GM13976 (cell line): ENCODE results near the gene KLF9.

Experiments used
- DNase-seq: peaks from one replicate; pipeline ENCODE4 v3.0.0; 2012; ENCODE audit warnings: low spot score
- CTCF ChIP-seq: IDR thresholded peaks from 2 replicates; pipeline ENCODE4 v1.5.1; 2012; ENCODE audit warnings: borderline replicate concordance, mild to moderate bottlenecking; ENCODE audit not compliant: insufficient read depth; ENCODE audit errors: extremely low read depth, missing control alignments, control extremely low read depth
- in situ Hi-C: fragments of 300-500 bp; cut with MboI; formaldehyde crosslinking; loops from one replicate; pipeline ENCODE4 v1.12.0; 2022; ENCODE audit warnings: low sequenced_read_pairs, mixed read lengths, inconsistent platforms; ENCODE audit not compliant: unreplicated experiment

The KLF9 gene

GRCh38 chr9:70352802-70353201, 61.7 kb downstream of the KLF9 start:
- in situ Hi-C loops, result loop anchor here (10.0 kb wide), 1 partner anchor 132 kb away; no protein-coding TSS in a partner anchor
- peak; percentile 47 for TF ChIP-seq CTCF
- no peak for DNase-seq

GRCh38 chr9:70352356-70352755, 62.1 kb downstream of the KLF9 start:
- no peak for DNase-seq
- in situ Hi-C loops, result loop anchor here (10.0 kb wide), 1 partner anchor 132 kb away; no protein-coding TSS in a partner anchor
- TF ChIP-seq CTCF, result no peak

DNA sequence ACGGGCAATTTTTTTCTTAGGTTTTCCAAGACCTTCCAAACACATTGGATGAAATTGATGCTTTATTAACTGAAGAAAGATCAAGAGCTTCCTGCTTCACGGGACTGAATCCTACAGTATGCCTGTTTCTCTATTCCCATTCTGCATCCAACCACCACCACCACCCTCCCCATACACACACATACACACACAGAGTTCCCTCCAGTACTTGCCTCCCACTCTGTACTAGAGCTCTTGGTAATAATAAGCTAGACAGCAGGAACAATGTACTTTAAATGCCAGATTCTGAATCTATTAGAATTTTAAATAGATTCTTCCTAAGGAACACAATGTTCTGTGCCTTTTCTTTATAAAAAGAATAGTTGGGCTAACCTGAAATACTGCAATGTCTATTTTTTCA, 67.4 kb downstream of the KLF9 start:
- in situ Hi-C loops, result loop anchor here (10.0 kb wide), 1 partner anchor 258 kb away; no protein-coding TSS in a partner anchor
- DNase-seq, result no peak
- no peak for TF ChIP-seq CTCF

- DNase-seq, result peak; percentile 32
- no peak for TF ChIP-seq CTCF
- in situ Hi-C loops, result loop anchor here (10.0 kb wide), 1 partner anchor 264 kb away; no protein-coding TSS in a partner anchor
Measured at GRCh38 chr9:70340572-70340971, 73.9 kb downstream of the KLF9 start.
